Measurements from ENCODE around the gene WFDC1.

Gene WFDC1

GRCh38 chr16:84378099-84378498 is 83.4 kb downstream of the WFDC1 start:
- no peak for TF ChIP-seq CTCF (IDR thresholded peaks at IDR 0.05; ENCODE audit: low read depth, low read length)
- no peak for TF ChIP-seq POLR2A (IDR thresholded peaks at IDR 0.05; ENCODE audit: extremely low read depth, insufficient read length)
- DNase-seq (ENCODE audit: low read depth) = no peak
- no peak overlapping the region for H3K4me3 ChIP-seq (ENCODE audit: low read depth, low read length)

GRCh38 chr16:84378567-84378966 is 83.9 kb downstream of the WFDC1 start:
- H3K4me3 ChIP-seq (ENCODE audit: low read depth, low read length) = no peak overlapping the region
- TF ChIP-seq CTCF (IDR thresholded peaks at IDR 0.05; ENCODE audit: low read depth, low read length) (no peak), POLR2A (IDR thresholded peaks at IDR 0.05; ENCODE audit: extremely low read depth, insufficient read length) (no peak), MAX (IDR thresholded peaks at IDR 0.05; ENCODE audit: low read depth, low read length) (no peak), MYC (IDR thresholded peaks at IDR 0.05; ENCODE audit: low read depth, low read length) (no peak)
- no peak for DNase-seq (ENCODE audit: low read depth)

GRCh38 chr16:84379008-84379708 is 84.5 kb downstream of the WFDC1 start:
- no peak overlapping the region for H3K4me3 ChIP-seq (ENCODE audit: low read depth, low read length)
- TF ChIP-seq POLR2A (IDR thresholded peaks at IDR 0.05; ENCODE audit: extremely low read depth, insufficient read length) = no peak
- no peak for TF ChIP-seq CTCF (IDR thresholded peaks at IDR 0.05; ENCODE audit: low read depth, low read length)
- no peak for TF ChIP-seq MYC (IDR thresholded peaks at IDR 0.05; ENCODE audit: low read depth, low read length)
- TF ChIP-seq MAX (IDR thresholded peaks at IDR 0.05; ENCODE audit: low read depth, low read length) = no peak
- DNase-seq (ENCODE audit: low read depth) = no peak

Data from NB4 (cell line).